HL-60 (cell line): ENCODE data around the gene SLC38A6.

Experiments
- DNase-seq, 2 experiments: peaks; one replicate each; pipeline ENCODE4 v3.0.0-alpha.2; 2010 to 2020; ENCODE audit warnings: low read depth in 1 of 2, low spot score in 1 of 2
- H3K27ac ChIP-seq: fragments of 250-450 bp; sonication (Bioruptor Pico); replicated peaks from 2 replicates; pipeline ENCODE4 v1.5.1; 2020; ENCODE audit warnings: mild to moderate bottlenecking, moderate library complexity
- H3K27me3 ChIP-seq: fragments of 250-450 bp; sonication (Bioruptor Pico); 2 replicates; pipeline ENCODE4 v1.5.1; 2021; ENCODE audit warnings: mild to moderate bottlenecking, moderate library complexity; ENCODE audit not compliant: insufficient read depth, poor library complexity, severe bottlenecking
- H3K4me3 ChIP-seq: replicated peaks from 2 replicates; pipeline ENCODE4 v1.5.1; 2011; ENCODE audit warnings: mild to moderate bottlenecking, control low read depth, low read length; ENCODE audit not compliant: insufficient read depth
- CTCF ChIP-seq: IDR thresholded peaks from one replicate; pipeline ENCODE4 v1.5.1; 2011; ENCODE audit warnings: low read length, control low read depth, inconsistent platforms; ENCODE audit not compliant: insufficient read depth
- GABPA ChIP-seq: IDR thresholded peaks from 2 replicates; pipeline ENCODE4 v1.6.1; 2012; ENCODE audit warnings: low read depth
- POLR2AphosphoS5 ChIP-seq: IDR thresholded peaks from 2 replicates; pipeline ENCODE4 v1.6.1; 2012; ENCODE audit warnings: low read depth
- REST ChIP-seq: IDR thresholded peaks from 2 replicates; pipeline ENCODE4 v1.6.1; 2012; ENCODE audit warnings: low read depth; ENCODE audit not compliant: insufficient replicate concordance
- SPI1 ChIP-seq: IDR thresholded peaks from 2 replicates; pipeline ENCODE4 v1.6.1; 2012; ENCODE audit warnings: low read depth, mild to moderate bottlenecking, borderline replicate concordance

Gene SLC38A6

GRCh38 chr14:60981633-60982455 lies 799 bp downstream of the SLC38A6 start:
- Histone ChIP-seq H3K27ac (peak overlapping the region; percentile 82), H3K27me3 (no peaks in the 10 kb centered on the region), H3K4me3 (peak overlapping the region; percentile 80)
- no peak for DNase-seq
- TF ChIP-seq CTCF (no peak), SPI1 (no peak), GABPA (no peak), POLR2AphosphoS5 (no peak), REST (no peak)

- TF ChIP-seq SPI1, result no peak
- TF ChIP-seq REST, result no peak
- TF ChIP-seq CTCF, result no peak
- TF ChIP-seq POLR2AphosphoS5, result no peak
- TF ChIP-seq GABPA, result no peak
- Histone ChIP-seq H3K27ac (no peak overlapping the region), H3K4me3 (no peak overlapping the region), H3K27me3 (no peaks in the 10 kb centered on the region)
- peak in 1 of 2 experiments; percentile 30 for DNase-seq
Measured at GRCh38 chr14:60984196-60984595, 3.2 kb downstream of the SLC38A6 start.

- Histone ChIP-seq H3K27ac (no peak overlapping the region), H3K4me3 (no peak overlapping the region), H3K27me3 (no peaks in the 10 kb centered on the region)
- no peak for DNase-seq
- TF ChIP-seq GABPA (no peak), REST (no peak), SPI1 (no peak), POLR2AphosphoS5 (no peak), CTCF (no peak)
Measured at GRCh38 chr14:60986500-60986899, 5.5 kb downstream of the SLC38A6 start.
